HG03095 (cell line): ENCODE results near the gene COL4A1.

Experiments
- ATAC-seq: cut with Tn5 transposase; IDR thresholded peaks from one replicate; pipeline ENCODE4 v1.9.1; 2021; ENCODE audit warnings: moderate library complexity; ENCODE audit not compliant: unreplicated experiment

COL4A1 gene

DNA sequence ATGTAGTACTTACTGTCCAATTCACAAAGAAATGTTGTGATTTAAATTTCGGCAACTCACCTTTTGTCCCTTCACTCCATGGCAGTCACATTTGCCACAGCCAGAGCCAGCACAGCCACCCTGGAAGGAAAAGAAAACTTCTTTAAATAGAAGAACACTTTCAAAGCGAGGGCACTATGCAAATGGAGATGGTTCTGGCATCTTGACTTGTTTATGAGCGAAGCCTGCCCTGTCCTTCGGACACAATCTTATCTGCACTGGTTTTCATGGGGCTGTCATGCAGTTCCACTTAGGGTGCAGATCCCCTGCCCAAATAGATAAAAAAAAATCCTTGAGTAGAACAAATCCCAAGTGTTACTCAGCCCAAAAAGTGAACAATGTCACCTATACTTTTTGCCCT is 64.3 kb downstream of the COL4A1 start:
- ATAC-seq, result no peak

DNA sequence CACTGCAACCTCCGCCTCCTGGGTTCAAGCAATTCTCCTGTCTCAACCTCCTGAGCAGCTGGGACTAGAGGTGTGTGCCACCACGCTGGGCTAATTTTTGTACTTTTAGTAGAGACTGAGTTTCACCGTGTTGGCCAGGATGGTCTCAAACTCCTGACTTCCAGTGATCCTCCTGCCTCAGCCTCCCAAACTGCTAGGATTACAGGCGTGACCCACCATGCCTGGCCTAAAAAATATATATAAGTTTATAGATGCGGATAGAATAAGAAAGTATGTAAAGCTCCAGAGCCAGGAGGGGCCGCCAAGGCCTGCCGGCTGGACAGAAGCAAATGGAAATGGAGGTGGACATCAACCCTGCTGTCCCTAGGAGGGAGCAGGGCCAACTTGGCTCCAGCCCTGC is 66.0 kb downstream of the COL4A1 start:
- no peak for ATAC-seq

DNA sequence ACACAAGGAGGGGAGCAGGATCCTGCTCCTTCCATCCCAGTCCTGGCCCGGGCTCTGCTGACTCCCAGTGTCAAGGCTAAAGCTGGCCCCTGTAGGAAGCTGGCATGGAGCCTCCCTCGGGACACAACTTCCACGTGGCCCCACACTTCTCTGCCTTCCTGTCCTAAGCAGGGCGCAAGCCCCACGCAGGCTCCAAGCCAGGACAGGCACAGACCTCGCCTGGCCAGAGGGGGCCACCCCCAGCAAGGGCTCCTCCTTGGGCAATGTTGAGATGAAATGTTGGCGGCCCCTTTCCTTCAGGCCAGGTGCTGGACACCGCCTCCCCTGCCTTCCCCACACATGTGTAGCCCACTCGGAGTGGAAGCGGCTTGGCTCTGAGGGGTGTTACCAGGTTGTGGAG is 66.6 kb downstream of the COL4A1 start:
- ATAC-seq, result no peak

DNA sequence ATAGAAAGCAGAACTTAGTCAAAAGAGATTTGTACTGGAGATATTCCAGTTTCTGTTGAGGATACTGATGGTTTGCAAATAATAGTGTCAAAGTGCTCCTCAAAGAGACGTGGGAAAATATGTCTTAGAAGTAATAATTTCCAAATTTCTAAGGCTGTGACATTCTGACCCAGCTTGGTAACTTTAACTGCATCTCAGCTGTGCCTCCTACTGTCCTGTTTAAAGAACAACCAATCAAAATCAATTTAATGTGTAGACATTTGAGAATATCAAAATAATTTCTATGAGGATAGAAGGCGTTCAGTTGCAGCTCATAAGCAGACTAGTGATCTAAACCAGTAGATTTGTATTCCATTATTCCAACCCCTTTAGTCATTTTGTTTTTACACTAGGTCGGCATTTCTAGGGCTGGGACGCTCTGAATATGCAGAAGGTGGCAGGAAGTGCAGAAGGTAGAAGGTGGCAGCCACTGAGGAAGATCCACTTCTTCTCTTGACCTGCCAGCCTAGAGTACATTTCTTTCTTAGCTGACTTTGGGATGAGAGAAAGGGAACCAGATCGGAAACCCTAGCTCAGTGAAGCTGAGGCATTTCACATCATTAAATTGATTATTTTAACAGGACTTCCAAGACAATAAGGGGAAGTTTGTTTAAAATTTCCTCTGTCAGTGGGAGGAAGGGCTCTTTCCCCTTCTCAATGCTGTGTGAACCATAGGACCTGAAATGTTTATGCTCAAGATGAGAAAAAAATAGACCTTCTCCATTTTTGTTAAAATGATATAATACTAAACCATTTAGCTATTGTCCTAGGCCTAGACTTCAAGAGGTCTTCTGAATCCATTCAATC is 67.5 kb downstream of the COL4A1 start:
- ATAC-seq, result no peak

DNA sequence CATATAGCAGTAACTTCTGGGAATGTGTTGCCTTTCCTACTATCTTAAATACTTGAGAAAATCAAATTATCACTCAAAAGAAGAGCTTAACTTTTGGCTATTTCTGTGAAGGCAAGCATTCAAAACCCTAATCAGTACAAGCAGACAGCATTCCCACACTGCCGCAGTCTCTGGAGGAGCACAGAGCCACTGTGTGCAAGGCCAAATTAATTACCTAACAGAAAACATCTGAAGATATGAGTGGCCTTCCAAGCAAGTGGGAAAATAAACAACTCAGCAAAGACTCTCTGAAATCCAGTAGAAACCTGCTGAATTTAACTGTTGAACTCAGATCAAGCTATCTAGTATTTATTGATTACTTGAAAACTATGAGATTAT is 68.2 kb downstream of the COL4A1 start:
- ATAC-seq, result no peak

DNA sequence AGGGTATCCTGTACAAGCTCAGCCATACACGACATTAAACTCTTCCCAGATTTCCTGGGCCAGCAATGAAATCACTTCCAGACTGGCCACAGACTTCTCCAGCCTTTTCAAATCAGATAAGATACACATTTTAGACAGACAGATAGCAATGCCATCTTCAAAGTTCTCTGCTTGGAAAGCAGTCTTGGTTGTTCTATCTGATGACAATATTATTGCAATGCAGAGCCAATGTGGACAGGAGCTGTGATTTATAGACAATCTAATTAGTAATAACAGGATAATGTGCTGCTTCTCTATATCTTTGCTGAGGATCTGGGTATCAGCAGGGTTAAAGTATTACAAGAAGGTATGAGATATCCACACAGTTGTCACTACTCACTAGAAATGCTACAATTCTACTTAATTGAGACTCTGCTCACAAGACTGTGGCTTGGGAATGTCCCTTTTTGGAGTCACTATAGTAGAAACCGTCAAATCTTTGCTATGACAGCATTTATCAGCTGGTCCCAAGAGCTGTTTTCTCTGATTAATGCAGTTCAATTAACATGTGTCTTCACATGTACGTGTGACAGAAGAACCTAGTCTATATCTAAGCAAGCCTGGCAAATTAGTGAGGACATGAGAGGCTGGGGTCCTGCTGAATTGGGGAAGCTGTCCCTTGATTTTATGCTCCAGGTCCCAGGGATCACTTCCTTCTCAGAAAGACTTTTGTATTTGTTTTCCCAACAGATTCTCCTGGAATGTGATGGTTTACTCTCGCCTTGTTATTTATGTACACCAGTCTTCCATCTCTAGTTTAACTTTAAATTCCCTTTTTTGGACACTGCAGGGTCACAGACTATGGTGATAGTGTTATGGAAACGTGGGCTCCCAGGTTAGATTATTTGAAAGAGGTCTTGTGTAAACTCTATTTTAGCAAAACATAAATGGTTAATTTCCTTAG is 68.8 kb downstream of the COL4A1 start:
- ATAC-seq, result no peak

DNA sequence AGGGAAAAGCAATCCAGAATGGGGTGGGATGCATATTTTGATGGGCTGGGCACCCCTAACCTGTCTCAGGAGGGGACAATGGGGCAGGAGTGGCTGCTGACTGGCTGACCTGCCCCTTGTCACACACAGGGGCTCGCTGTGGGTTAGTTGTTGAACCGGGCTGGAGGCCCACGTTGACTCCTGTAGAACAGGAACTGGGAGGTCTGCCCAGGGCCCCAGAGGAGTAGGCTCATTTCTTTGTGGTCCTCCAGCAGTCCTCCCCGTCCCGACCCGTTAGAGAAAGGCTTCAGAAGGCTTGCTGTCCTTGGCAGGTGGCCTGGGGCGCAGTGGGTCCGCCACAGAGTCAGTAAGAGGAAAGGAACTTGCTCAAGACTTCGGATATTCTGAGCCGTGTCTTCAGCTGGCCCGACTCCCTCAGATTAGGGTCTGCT is 70.1 kb downstream of the COL4A1 start:
- ATAC-seq, result no peak

DNA sequence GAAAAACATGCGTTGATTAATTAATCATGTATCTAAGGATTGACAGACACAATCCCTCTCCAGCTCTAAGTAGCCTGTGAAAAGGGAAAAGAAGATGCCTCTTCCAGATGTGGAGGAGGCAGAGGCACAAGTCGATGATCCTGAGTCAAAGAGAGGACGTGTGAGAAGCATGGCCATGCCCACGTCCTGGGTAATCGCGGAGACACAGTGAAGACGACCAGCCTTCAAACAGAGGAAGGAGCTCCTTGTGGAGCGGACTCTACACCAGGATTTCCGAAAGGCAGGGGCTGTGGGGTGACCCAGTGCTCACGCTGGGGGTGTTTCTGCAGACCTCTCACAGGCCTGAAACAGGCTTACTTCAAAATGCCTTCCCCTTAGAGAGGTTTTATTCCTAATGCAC is 70.5 kb downstream of the COL4A1 start:
- no peak for ATAC-seq

DNA sequence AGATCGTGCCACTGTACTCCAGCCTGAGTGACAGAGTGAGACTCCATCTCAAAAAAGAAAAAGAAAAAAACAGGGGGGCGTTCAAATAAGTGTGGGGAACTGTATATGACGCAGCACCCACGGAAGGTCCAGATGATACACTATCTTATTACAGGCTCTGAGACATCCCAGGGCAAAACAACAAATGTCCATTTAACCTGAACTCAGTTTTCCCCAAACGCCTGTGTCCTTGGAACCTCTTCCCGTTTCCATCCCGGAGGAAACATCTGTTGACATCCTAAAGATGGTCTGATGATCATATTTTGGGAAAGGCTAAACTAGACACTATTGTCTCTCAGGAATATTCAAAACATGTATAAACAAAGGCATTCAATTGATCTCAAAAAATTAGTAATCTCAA is 72.4 kb downstream of the COL4A1 start:
- no peak for ATAC-seq

DNA sequence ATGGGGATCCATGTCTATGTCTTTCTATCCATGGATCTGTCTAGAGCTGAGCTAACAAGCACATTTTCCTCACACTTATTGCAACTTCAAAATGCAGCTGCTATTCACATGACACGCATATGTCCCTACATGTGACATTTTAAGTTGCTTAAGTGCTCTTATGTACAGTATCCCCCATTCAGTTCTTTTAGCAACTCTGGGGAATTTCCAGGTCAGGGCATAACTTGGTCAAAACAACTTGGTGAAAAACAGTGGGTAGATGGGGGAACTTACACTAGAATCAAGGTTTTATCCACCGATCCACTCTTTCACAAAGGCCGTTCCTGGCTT is 73.0 kb downstream of the COL4A1 start:
- no peak for ATAC-seq

DNA sequence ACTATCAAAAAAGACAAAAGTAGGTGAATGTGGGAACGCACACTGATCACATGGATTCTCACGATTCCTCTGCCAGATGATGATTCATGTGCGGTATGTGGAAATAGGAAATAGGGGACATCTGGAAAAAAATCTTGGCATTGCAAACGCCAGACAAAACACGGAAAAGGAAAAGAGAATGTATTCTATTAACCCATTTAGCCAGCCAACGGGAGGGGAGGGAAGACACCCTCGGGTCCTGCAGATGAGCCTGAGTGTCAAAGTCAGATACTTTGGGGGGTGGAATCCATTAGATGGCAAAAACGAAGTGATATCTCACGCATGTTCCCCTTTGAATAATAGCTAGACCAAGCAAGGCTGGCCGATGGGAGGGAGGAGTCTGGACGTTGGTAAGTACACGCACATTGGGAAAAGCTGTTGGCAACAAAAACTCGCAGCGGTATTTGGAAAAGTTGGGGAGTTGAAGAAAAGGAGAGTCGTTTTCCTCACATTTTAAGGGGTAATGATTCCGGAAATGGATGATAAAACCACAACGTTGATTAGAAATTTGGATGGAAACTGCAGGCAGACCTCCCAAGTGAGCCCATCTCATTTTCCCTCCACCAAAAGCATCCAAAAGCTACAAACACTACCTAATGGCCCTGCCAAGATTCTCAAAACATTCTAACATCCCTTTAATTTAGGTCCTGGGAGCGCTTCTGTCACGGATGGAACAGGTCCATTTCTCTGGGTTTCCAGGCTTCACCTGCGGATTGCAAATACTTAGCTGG is 73.6 kb downstream of the COL4A1 start:
- ATAC-seq, result no peak

DNA sequence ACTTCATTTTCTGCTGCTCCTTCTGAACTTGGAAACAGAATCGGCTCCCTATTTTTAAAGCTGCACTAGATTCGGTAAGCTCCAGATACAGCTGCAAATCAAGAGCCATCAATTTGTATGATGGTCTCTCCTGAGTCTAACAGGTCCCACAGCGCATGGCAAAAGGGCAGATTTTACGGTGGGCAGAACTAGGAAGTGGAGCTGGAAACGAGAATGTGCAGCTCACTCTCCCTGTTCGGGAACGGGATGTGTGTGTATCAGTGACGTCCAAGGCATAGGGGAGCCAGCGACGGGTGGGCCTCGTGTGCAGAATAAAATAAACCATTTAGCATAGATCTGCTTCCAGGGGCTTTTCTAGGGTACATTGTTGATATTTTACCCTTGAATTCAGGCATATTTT is 74.2 kb downstream of the COL4A1 start:
- ATAC-seq, result no peak

DNA sequence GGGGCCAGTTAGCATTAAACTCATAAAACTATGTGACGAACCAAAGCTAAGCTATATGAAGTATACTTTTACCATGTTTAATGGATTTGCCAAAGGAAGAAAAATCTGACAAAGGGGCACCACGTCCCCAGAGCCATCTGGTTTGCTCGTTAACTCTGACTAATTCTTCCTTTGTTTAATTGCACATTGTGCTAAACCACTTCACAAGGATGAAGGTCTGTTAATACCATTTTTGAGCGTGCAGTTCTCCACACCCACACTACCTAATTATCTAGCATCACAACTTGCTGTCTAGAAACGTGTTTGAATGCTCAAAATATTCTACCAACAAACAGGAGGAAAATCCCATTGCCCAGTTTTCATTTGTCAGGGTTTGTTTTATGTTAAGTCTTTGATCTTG is 74.8 kb downstream of the COL4A1 start:
- ATAC-seq, result no peak

DNA sequence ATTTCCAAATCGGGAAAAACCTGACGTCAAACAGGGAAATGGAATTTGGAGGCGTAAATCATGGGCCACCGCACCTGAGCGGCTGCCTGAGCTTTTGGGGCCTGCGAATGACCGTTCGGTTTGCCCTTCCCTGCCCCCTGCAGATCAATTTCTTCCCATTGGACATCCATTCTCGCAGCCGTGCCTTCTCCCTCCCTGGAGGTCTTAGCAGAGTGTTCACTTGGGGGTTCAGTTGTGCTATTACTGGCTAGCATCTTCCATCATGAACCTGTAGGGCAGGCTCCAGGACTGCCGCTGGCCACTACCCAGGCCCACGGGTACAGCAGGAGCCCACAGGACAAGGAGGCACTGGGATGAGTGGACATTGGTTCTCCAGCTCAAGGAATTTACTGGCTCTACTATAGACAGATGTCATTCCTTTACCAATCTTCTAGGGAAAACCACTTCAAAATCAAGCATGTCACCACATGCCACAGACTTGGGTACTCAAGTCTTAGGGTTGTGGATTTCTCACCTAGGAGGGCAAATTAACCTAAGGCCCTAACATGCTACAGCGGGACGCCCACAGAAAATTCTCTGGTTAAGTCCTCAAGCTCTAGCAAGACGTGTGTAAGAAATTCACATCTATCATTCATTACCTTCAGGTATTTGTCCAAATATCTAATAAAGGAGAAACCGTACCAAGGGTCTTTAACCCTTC is 75.5 kb downstream of the COL4A1 start:
- ATAC-seq, result no peak

DNA sequence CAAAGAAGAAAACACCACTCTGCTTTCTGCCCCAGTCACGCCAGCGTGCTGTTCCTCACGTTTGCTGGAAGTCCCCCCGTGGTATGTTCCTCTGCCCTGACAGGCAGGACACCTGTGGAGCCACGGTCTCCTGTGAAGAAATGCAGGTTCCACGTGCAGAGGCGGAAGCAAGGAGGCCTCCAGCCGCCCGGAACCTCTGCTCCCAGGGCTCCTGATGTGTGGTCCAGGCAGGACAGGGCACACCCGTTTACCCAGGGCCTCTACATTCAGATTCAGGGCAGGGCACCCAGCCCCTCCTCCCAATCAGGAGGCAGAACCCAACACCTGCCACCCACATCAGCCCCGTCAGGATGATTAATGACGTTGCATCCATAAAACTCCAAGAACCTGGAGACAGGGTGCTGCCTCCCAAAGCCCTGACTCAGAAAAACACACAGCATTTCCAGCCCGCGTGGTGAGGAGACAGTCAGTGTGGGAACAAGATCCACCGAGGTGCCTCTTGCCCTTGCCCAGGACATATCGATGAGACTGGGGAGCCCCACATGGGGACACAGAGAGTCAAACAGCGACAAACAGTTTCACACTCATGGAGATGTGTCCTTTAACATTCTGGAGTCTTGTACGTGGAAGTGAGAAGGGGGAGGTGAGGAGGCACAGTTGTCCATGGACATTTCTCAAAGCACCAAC is 76.2 kb downstream of the COL4A1 start:
- no peak for ATAC-seq

DNA sequence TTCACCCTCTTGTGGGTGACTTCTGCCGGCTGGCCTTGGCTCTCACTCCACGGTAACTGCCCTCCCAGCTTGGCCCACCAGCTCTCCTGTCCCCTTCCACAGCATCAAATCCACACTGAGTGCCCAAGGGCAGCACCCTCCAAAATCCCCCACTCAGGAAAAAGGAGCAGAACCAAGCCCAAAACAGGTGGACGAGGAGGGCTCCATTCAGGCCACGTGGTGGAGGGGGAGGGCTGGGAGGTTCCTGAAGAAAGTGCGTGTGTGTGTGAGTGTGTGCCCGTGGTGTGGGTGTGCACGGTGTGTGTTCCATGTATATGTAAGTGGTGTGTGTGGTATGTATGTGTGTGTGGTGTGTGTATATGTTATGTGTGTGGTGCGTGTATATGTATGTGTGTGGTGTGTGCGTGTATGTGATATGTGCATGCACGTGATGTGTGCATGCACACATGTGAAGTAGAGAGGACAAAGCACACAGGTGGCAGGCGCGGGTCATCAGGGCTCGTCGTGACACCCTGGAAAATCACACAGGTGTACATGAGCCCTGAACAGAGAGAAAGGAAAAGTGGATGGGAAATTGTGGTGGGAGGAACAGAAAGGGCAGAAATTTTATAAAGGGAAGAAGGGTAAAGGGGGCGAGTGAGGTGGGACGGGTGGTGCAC is 76.9 kb downstream of the COL4A1 start:
- ATAC-seq, result no peak

DNA sequence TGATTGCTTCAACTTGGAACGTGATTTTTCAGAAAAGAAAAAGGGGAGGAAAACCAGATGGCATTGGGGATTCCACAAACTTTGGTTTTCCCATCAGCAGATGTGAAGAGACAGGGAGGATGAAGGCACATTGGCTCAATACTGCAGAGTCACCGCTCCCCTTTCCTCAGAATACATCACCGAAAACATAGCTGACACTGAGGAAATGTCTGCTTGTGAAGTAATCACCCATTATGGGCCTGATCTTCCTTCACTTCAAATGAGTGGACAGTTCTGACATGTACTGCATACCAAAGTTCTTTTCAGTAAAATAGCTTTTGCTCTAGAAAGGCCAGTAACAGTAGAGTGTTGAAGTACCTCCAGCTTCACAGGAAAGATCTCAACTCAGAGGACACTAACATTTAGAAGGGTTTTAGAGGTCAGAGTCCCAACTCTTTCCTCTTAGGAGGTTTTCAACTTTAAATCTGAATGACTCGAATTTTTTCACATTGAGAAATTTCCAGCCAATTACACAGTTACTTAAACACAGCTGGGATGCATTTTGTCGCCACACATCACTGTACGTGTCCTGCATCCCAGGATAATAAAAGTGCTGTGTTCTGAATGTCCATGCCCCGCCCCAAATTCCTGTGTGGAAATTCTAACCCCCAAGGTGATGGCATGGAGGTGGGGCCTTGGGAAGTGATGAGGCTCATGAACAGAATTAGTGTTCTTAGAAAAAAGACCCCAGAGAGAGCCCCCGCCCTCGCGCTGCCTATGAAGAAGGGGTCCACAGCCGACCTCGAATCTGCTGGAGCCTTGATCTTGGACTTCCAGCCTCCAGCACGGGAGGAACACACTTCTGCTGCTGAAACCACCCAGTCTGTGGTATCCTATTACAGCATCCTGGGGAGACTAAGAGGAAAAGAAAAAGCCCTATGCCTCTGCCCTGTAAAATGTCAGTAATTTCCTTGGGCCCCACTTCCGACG is 77.7 kb downstream of the COL4A1 start:
- no peak for ATAC-seq

DNA sequence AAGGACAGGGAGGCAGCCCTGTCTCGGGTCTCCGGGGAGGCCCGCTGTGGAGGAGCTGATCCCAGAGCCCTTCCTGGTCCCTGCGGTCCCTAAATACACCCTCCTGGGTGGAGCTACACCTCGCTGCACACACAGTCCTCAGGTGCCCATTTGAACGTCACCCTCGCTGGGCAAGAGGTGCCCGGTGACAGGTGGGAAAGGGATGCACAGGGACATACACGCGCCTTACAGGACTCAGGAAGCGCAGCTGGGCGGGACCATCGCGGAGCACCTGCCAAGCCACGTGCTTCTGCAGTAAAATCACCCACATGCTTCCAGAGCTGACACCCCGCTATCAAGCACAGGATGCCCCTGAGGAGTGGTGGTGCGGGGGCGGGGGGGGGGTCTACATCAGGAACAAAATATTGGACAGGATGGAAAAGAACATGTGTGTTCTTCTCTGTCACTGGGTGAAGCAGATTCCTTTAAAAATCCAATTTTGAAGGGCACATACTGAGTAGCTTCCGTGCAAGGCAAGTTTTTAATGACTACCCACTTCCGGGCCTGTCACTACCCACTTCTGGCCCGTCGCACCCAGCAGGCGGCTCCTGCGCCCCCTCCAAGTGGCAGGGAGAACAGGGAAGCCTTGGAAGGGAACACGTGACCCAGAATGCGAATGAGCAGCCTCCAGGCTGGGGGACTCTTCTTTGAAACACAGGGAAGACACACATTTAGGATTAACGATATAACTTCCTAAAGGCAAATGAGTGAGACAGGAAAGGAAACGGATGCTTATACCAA is 78.9 kb downstream of the COL4A1 start:
- ATAC-seq, result no peak
